Cerebellar cortex (tissue), 1 donor: Measurements from ENCODE around the gene ZCCHC8.
"Not testable (repeated sequence)": the region's sequence is repeated elsewhere in the genome, so short reads cannot be mapped to it uniquely, and the experiment has no call there.

Source experiments
- DNase-seq: peaks from one replicate; pipeline ENCODE4 v3.0.0-alpha.2; 2015; ENCODE audit warnings: low spot score

The ZCCHC8 gene

DNA sequence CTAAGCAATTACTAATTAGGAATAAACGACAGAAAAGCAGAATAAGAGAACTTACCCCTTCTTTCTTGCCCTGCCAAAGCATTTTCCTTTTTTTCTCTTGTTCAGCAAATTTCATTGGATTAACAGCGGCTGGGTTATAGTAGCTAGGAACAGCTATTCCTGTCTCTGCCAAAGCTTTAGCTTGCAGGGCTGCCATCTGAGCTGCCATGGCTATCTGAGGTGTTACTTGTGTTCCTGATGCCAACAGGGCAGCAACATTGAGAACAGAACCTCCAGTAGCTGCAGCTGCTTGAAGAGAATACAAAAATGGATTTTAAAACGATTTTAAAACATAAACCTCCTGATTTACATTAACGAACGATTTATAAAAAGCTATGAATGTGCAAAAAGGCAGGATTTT lies 7.4 kb upstream of the ZCCHC8 start:
- no peak for DNase-seq

DNA sequence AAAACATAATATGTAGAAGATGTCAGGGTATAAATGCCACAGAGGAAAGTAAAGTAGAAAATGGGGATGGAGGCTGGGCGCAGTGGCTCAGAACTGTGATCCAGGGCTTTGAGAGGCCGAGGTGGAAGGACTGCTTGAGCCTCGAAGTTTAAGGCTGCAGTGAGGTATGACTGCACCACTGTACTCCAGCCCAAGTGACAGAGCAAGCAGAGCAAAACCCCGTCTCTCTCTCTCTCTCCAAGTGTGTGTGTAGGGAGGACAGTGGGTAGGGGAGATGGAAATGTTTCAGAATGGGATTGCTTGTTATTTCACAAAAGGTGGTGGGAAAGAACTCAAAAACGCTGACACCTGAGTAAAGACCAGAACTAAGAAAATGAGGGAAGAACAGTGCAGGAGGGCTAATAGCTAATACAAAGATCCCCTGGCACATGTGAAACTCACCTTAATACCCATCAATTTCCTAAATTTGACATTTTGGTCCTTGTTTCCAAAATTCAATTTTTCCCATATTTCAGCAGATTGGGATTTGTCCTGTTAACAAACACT lies 5.7 kb upstream of the ZCCHC8 start:
- no peak for DNase-seq

DNA sequence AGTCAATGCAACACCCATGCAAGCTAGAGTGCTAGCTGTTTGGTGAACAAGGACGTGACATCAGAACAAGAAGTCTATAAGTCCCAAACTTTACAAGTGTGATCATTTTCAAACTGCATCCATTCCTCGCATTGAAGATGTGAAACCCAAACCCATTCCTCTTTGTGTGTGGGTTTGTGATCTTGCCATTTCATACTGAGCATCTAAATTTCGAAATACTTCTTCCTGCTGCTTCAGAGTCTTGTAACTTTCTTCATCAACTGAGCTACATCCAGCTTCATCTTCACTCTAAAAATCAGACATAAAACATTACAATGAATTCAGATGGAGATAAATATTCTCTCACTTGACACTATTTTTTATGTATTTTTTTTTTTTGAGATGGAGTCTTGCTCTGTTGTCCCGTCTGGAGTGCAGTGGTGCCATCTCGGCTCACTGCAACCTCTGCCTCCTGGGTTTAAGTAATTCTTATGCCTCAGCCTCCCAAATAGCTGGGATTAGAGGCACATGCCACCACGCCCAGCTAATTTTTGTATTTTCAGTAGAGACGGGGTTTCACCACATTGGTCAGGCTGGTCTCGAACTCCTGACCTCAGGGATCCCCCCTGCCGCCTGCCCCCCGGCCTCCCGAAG lies 4.8 kb upstream of the ZCCHC8 start:
- DNase-seq, result no peak

DNA sequence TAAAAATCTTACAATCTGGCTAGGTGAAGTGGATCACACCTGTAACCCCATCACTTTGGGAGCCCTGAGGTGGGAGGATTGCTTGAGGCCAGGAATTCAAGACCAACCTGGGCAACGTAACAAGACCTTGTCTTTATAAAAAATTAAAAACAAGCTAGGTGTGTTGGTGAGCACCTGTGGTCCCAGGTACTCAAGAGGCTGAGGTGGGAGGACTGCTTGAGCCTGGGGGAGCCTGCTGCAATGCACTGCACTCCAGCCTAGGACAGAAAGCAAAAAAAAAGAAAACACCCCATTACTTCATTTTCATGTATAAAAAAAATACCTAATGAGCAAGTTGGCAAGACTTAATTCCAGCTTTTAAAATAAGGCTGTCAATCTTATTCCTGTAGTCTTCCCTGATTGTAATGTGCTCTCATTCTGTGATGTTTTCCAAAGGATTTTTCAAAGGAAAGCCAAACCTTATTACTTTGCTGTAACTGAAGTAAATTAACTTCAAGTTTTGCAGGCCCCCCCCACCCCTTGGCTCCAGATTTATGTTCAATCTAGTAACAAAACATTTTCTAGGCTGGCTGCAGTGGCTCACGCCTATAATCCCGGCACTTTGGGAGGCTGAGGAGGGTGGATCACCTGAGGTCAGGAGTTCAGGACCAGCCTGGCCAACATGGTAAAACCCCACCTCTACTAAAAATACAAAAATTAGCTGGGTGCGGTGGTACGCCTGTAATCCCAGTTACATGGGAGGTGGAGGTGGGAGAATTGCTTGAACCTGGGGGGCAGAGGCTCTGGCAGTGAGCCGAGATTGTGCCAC lies 3.3 kb upstream of the ZCCHC8 start:
- no peak for DNase-seq

DNA sequence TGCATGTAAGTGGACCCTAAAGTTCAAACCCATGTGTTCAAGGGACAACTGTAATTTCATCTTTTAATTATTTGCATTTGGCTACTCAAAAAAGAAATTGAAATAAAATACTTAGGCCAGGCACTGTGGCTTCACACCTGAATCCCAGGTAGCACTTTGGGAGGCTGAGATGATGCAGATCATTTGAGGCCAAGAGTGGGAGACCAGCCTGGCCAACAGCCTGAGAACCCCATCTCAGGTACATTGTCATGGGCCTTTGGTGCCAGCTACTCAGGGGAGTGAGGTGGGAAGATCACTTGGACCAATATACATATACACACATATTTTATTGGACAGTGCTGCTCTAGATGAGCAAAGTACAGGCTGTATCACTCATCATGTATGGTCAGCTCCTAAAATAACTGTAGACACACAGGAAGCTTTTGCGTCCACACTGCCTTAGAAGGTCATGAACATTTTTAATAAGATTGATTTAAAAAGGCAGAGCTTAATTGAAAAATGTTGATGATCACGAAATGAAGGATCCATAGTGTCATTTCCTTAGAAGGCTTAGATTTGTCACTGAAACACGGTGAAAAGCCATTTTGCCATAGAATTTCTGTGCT lies 2.5 kb upstream of the ZCCHC8 start:
- DNase-seq, result no peak

DNA sequence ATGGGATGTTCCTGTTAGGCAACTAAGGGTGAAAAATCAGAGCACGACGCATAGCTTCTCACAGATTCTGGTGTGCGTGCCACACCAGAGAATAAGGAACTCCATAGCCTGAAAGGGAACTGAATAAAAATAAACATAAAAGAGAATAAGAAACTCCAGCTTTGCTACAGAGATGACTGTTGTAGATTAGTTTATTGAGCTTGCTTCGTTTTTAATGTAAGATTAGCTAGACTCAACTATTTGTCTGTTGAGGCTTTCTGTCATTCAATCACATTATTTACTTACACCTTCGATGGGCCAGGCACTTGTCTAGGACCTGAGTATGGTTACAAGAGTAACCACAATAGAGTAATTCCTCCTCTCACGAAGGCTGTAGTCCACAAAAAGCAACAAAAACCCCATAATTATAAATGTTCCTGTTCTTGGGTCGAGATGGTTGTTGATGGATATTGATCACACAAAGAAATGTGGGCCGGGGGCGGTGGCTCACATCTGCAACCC lies 807 bp upstream of the ZCCHC8 start:
- peak; percentile 24 for DNase-seq

DNA sequence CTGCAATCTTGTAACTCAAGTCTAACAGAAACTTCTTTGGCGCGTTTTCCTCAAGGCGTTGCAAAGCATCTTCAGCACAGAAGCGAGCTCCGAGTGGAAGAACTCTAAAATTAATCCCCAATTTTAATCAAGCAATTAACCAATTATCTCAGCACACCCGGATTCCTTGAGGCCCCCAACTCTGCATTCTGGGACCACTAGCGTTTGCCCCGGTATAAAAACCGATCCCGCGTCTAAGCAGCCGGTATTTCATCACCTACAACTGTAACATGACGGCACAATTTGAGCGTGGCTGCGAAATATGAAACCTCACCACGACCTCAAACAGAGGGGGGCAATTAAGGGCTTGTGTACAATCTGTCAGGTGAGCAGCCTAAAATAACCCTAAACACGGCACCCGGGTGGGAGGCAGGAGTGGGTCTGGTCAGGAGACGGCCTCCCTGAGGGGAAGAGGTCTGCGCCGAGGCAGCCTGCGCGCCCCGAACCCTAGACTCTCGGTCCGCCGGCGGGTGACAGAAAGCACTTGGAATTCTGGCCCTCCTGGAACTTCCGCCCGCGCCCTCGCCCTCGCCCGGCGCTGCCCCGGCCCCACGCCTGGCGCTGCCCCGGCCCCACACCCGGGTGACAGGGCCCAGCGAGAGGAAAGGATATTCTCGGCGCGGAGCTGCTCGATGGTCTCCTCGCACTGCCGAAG lies 594 bp downstream of the ZCCHC8 start:
- peak; percentile 52 for DNase-seq

DNA sequence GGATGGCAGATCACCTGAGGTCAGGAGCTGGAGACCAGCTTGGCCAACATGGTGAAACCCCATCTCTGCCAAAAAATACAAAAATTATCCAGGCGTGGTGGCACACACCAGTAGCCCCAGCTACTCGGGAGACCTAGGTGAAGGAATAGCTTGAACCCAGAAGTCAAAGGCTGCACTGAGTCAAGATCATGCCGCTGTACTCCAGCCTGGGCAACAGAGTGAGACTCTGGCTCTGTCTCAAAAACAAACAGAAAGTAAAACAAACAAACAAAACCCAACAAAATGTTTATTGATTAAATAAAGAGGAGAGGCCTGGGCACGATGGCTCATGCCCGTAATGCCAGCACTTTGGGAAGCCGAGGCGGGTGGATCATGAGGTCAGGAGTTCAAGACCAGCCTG lies 5.5 kb downstream of the ZCCHC8 start:
- DNase-seq, result no peak

DNA sequence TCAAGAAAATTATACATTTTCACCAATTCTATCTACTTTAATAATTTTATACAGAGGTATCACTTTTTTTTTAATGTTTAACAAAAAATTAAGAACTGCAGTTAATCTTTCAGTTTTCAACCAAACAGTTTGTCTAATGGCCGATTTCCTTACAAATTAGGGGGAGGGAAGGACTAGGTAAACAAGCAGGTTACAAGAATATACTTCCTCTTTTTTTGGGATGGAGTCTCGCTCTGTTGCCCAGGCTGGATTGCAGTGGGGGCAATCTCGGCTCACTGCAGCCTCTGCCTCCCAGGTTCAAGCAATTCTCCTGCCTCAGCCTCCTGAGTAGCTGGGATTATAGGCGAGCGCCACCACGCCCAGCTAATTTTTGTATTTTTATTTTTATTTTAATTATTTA lies 7.5 kb downstream of the ZCCHC8 start:
- DNase-seq, result not testable (repeated sequence)

DNA sequence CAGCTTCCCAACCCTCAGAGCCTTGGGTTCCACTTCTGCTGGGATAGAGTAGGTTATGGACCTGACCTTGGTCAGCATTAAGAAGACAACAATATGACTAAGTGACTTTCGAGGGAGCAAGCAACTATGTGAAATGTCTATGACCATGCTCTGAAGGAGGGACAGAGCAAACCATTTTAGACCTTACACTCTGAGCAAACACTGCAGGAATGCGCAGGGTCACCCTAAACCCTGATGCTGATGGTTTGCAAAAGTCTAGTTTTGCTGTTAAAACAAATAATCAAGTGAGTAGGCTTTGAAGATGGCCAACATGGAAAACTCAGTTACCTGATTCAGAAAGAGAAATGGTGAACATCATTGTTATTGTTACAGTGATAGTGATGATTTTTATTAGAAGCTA lies 8.7 kb downstream of the ZCCHC8 start:
- no peak for DNase-seq

DNA sequence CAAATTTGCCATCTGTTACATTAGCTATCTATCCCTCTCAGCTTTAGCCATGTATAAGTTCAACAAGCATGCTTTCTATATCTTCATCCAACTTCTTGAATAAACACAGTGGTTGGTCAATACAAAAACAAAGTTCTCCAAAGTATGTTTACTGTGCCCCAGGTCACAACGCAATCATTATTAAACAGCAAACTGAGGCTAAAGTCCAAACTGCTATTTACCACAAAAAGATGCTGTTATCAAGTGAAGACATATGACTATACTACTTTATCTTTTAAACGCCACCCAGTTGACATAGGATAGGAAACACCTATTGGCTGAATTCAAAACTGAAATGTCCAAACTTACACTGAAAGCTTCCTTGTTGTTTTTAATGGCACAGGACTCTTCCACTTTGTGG lies 11.7 kb downstream of the ZCCHC8 start:
- DNase-seq, result no peak

DNA sequence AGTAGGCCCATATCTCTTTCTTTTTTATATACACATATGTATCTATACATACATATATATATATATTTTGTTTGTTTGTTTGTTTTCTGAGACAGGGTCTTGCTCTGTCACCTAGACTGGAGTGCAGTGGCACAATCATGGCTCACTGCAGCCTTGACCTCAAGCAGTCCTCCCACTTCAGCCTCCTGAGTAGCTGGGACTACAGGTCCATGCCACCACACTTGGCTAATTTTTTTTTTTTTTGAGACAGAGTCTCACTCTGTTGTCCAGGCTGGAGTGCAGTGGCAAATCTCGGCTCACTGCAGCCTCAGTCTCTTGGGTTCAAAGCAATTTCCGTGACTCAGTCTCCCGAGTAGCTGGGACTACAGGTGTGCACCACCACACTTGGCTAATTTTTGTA lies 12.9 kb downstream of the ZCCHC8 start:
- DNase-seq, result not testable (repeated sequence)

DNA sequence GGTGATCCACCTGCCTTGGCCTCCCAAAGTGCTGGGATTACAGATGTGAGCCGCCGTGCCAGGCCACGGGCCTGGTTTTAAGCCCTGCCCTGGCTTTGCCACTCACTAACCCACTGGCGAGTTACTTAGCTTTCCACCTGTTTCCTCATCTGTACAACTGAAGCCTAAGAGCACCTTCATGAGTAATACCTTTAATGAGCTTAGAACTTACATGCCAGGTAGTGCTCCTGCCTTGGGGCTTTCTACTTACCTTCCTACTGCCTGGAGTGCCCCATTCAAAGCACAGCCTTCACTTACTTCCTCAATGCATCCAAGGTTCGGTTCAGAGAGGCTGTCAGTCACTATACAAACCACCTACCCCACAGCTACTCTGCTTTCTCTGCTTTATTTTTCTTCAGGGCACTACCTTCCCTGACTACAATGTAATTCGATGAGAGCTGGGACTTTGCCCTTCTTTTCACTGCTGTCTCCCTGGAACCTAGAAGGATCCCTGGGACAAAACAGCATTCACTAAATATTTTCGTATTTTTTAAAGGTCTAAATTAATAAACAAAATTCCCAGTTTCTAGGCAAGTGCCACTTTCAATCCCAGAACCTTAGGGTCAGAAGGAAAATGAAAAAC lies 13.8 kb downstream of the ZCCHC8 start:
- no peak for DNase-seq

DNA sequence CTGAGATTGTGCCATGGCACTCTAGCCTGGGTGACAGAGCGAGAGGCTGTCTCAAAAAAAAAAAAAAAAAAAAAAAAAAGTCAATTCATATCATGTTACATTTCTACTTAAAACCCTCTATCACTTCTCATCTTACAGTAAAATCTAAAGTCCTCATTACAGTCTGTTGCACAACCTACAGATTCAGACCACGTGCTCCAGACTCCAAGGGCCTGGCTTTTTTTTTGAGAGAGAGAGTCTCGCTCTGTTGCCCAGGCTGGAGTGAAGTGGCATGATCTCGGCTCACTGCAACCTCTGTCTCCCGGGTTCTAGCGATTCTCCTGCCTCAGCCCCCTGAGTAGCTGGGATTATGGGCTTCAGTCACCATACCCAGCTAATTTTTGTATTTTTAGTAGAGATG lies 14.4 kb downstream of the ZCCHC8 start:
- not testable (repeated sequence) for DNase-seq

DNA sequence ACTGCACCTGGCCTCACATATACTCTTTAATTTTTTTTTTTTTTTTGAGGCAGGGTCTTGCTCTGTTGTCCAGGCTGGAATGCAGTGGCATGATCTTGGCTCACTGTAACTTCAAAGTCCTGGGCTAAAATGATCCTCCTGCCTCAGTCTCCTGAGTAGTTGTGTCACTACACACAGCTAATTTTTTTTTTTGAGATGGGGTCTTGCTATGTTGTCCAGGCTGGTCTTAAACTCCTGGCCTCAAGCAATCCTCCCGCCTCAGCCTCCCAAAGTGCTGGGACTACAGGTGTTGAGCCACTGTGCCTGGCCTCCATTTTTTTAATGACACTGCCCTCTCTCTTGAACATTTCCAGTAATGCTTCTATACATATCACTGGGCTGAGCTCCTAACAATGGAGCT lies 16.3 kb downstream of the ZCCHC8 start:
- not testable (repeated sequence) for DNase-seq

DNA sequence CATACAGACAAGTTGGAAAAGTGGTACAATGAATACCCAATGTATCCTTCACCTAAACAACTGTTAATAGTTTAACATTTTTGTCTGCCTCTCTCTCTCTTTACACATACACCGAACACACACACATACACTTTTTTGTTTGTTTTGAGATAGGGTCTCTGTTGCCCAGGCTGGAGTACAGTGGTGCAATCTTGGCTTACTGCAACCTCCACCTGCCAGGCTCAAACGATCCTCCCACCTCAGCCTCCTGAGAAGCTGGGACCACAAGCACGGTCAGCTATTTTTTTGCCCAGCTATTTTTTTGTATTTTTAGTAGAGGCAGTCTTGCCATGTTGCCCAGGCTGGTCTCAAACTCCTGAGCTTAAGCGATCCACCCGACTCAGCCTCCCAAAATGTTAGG lies 16.8 kb downstream of the ZCCHC8 start:
- no peak for DNase-seq

DNA sequence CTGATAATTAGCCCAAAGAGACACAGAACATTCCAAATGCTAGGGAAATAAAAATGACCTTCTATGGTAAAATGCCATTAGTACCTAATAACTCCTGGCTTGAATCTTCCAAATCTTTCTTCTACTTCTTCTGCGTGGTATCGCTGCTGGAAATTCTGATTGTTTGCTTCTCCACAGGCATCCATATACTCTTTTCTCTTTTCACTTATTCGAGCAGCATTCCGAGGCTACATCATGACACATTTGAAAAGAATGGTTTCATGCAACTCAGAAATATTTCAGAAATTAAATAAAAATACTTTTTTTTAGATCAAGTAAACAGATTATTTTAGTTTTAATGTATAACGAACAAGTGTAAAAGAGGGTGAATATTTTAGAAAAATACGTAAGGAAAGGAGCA lies 18.9 kb downstream of the ZCCHC8 start:
- DNase-seq, result no peak

DNA sequence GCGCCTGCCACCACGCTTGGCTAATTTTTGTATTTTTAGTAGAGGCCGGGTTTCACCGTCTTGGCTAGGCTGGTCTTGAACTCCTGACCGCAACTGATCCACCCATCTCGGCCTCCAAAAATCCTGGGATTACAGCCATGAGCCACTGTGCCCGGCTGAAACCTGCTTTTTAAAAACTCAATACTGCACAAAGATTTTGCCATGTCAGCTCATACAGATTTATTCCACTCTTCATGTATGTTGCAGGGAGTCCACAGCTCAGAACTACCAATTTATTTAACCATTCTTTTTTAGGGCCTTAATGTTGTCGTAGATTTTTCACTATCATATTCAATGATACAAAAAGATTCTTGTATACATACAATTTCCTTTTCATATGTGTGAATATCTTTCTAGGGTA lies 20.0 kb downstream of the ZCCHC8 start:
- no peak for DNase-seq

DNA sequence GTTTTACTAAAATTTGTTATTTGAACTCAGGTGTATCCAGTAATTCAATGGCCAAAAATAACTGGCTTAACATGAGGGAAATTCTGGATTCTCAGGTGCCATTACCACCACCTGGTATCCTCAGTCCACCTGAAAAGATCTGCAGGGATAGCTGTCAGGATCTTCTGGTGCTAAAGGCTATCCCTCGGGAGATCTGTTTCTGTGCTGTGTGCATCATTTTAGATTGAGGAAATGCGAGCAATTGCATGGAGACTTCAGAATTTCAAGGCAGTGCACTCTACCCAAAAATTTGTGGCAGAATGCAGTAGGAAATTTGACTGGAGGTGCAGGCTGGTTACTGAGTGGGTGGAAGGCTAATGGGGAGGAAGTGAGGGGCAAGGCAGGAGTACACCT lies 26.4 kb downstream of the ZCCHC8 start:
- no peak for DNase-seq

DNA sequence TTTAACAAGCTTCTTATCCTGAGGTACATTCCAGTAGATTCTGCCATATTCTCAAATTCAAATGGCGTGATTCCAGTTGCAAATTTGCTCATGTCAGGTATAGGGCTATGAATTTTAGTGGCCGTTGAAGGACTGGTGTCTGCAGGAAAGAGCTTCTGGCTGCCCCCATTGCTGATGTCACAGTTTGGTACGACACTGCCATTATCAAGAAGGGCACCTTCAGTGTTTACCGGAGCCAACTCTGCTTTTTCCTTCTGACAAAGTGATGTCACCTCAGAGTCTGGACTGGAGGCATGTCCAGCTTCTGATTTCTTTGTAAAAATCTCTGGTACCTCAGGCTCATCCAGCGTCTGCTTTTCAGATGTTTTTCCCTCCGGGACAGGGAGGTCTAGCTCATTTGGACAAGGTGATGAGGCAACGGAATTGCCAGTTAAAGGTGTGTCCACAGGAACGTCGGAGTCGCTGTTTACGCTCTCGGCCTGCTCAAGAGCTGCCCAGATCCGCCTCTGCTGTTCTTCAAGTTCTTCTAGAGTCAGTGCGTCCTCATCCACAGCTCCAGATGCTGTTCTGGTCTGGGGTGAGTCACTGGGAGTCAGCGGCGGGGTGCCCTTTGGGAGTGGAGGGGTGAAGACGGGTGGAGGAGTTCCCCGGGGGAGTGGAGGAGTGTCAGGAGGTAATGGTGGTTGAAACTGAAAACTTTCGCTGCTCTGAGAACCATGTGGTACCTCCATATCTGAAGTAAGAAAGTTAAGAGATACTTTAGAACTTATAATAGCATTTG lies 27.0 kb downstream of the ZCCHC8 start:
- no peak for DNase-seq
